Measurements from ENCODE around the gene NYAP1. TPM values are rescaled to one million over a fixed set of nuclear protein-coding genes. Genes with fewer than 3 reads are reported as not detected.

NYAP1 gene
- total and polyA plus RNA-seq, 2 of the 8 experiments (the other 6 are each of a cell fraction or from before 2014, with no cell fraction given) = 1.9 to 4.6 TPM

- no peak for TF ChIP-seq MAFK (IDR thresholded peaks at IDR 0.05; ENCODE audit: low read depth, low read length)
- TF ChIP-seq CBX5 (IDR thresholded peaks at IDR 0.05; ENCODE audit: low read depth, low read length) = no peak
- TF ChIP-seq POLR2AphosphoS5 (IDR thresholded peaks at IDR 0.05; ENCODE audit: low read depth, low read length) = peak; percentile 50
- TF ChIP-seq KDM4A (IDR thresholded peaks at IDR 0.05; ENCODE audit: low read depth, low read length, severe bottlenecking) = peak; percentile 54
- no peak for TF ChIP-seq EGR1 (IDR thresholded peaks at IDR 0.05; ENCODE audit: borderline replicate concordance, low read depth, low read length)
- no peak for TF ChIP-seq GABPA (IDR thresholded peaks at IDR 0.05; ENCODE audit: borderline replicate concordance, insufficient read depth, low read length)
- TF ChIP-seq TAF1 (IDR thresholded peaks at IDR 0.05; ENCODE audit: low read depth, low read length) = no peak
- no peak for TF ChIP-seq FOSL1 (IDR thresholded peaks at IDR 0.05; ENCODE audit: insufficient read depth, low read depth, low read length)
- TF ChIP-seq RBBP5 (IDR thresholded peaks at IDR 0.05; ENCODE audit: borderline replicate concordance, low read depth, low read length) = peak; percentile 57; the same call in 1 of the 2 replicates
- TF ChIP-seq SIX5 (IDR thresholded peaks at IDR 0.05; ENCODE audit: low read depth, low read length) = no peak
- TF ChIP-seq POLR2A (IDR thresholded peaks at IDR 0.05; ENCODE audit: control extremely low read depth in 1 of 2, low read depth in 2 of 2, low read length in 2 of 2) = peak in 1 of 2 experiments; percentile 63; a peak in 1 of 3 replicates
These were observed 48.1 kb upstream of the NYAP1 start (continued) for GRCh38 chr7:100435401-100436304.

All from H1 (cell line).